Inflammatory macrophage treated with lipopolysaccharide for 1 hour (primary cell): Measurements from ENCODE around the gene PDLIM5.
"Not testable (repeated sequence)": the region's sequence is repeated elsewhere in the genome, so short reads cannot be mapped to it uniquely, and the experiment has no call there.

Experiments used
- DNase-seq, 2 donors: peaks; one replicate each; pipeline ENCODE4 v3.0.0-alpha.2; 2020 to 2022

PDLIM5 gene, protein sequence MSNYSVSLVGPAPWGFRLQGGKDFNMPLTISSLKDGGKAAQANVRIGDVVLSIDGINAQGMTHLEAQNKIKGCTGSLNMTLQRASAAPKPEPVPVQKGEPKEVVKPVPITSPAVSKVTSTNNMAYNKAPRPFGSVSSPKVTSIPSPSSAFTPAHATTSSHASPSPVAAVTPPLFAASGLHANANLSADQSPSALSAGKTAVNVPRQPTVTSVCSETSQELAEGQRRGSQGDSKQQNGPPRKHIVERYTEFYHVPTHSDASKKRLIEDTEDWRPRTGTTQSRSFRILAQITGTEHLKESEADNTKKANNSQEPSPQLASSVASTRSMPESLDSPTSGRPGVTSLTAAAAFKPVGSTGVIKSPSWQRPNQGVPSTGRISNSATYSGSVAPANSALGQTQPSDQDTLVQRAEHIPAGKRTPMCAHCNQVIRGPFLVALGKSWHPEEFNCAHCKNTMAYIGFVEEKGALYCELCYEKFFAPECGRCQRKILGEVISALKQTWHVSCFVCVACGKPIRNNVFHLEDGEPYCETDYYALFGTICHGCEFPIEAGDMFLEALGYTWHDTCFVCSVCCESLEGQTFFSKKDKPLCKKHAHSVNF

DNA sequence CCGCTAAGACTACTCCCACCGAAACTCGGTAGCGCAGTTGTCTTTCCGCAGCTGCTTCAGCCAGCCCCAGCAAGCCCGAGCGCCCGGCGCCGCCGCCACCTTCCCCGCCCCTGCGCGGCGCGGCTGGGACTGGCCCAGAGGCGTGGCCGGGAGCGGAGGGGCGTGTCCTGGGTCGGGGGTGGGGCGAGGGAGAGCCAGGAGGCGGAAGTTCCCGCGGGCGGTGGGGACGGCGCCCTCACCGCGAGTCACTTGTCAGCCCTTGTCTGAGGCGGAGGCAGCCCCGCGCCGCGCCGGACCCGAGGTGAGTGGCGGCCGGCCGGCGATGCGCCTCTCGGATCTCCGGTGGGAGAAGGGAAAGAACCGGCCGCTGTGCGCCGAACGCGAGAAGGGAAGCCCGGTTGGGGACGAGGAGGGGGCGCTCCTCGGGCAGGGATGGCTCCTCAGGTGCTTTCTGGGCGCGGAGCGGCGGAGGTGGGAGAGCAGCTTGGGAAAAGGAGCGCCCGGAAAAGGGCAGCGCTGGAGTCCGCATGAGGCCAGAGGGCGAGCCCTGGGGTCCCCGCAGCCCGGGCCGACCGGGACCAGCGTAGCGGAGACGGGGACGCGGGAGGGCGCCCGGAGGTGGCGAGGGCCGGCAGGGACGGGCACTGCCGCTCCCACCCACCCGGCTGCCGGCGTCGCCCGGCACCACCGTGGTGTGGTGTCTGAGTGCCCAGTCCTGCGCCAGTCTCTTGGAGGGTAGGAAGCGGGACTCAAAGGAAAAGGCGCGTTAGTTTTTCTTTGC lies at the start of gene PDLIM5:
TSS of gene PDLIM5 (plus strand) at position 248 of the 781 bp plus-strand sequence. CDS start 3,347 bp downstream, outside the sequence.
- peak; percentile 89 to 94 for DNase-seq

GRCh38 chr4:94402439-94402838 lies 49.3 kb upstream of the PDLIM5 start:
- DNase-seq = not testable (repeated sequence)

DNA sequence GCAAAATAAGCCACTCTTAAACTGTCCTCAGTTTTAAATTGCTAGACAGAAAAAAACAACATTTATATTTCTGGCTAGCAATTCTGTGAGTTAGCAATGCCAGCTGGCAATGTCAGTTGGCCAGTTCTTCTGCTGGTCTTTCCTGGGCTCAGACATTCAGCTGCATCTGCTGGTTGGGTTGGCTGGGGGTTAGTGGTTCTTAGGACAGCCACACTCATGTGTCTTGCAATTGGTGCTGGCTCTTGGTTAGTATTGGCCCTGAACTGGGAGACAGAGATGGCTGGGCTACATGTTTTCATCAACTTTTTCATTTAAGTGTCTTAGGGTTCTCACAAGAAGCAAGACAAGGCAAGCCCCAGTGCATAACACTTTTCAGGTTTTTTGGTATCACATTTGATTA lies 48.0 kb upstream of the PDLIM5 start:
- DNase-seq = no peak

DNA sequence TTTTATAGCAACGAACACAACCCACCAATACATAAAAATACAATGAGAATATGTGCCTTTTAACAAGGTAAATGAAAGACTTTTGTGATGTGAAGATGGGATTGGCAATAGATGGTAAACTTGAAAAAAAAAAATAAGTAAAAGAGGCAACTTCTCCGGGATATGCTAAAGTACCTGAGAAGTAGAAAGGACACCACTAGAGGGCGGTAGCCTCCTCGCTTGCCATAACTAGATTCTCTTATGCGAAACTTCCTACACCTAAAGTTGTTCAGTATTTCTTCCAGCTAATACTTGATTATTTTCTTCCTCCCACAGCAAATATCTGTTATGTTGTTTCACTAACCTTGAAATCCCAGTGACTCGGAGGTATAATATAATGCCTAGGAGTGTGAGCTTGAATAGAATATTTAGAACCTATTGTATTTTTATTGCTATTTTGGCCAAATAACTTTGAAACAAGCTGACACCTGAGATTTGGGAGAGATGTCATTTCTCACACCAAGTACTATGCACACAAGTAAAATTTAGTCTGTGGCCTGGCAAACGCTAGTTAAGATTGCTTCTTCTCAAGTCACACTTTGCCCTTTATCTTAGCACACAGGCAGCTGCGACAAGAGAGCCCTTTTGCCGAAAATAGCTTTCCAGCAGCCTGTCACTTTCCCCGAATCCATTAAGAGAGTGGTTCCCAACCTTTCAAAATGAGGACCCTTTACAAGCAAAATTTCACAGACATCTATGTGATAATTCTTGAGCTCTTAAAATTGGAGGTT lies 44.9 kb upstream of the PDLIM5 start:
- DNase-seq = peak; percentile 61 to 94

DNA sequence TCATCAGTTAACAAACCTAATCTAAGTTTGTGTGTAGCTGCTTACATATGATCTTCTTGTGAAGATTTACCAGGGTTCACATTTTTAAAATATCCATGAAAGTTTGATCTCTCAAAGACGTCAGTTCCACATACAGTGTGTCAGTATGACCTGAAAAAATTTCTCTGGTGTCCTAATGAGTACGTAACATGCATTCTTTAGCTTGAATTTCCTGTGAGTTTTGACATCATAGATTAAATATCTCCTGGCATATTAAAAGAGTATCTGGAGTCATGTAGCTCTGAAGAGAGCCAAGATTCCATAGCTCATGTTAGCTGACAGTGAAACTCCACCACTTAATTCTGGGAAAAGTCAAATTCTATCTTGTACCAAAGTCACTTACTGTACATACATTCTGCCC lies 43.9 kb upstream of the PDLIM5 start:
- DNase-seq = no peak

DNA sequence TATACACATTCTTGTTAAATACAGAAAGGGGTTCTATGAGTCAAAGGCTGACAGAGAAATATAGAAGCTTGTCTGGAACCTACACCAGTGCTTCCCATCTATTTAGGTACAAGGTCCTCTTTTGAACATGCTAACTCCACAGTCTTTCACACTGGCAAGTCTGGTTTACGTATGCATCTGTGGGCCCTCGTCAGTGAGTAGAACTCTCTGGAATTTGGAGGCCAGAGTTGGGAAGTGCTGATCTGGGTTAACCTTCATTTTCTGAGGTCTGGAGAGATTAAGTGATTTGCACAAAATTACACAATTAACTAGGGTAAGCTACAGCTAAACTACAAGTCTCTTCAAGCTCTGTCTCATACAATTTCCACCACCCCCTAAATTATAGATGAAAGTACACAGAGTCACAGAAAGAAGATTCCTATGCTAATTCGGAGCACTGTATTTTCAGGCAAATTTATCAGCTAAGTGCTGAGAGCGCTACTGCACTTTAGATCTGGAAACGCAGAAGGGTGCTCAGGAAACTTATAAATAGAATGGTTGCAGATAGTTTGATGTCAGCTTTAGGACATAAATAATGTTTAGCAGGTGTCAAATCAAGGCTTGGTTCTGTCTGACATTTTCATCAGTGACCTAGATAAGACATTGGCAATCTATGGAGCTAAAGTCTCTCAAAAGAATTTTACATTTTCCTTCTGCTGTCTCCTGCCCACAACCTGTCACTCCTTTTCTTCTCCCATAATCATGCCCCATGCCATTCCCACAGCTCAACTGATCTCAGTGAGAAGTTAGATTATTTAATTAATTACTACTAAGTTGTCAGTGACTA lies 43.0 kb upstream of the PDLIM5 start:
- DNase-seq = no peak

- DNase-seq = no peak
These were observed 42.4 kb upstream of the PDLIM5 start for GRCh38 chr4:94409375-94409679.

- no peak for DNase-seq
These were observed 41.8 kb upstream of the PDLIM5 start for GRCh38 chr4:94409962-94410361.

- DNase-seq = no peak
These were observed 41.0 kb upstream of the PDLIM5 start for GRCh38 chr4:94410678-94411206.

DNA sequence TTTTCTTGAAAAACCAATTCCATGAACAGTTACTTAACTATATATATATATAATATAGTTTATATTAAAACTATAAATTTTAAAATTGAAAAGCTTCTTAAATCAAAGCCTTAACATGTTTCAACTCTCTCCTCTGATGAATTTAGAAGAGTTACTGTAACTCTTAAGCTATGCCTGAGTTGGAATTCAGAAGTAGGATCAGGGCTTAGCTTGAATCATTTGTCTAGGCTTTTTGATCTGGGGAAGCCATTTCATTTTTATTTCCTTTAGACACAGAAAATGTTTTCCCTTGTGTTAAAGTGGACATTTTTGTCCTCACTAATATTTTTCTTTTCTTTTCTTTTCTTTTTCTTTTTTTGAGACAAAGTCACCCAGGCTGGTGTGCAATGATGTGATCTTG lies 40.4 kb upstream of the PDLIM5 start:
- no peak for DNase-seq

DNA sequence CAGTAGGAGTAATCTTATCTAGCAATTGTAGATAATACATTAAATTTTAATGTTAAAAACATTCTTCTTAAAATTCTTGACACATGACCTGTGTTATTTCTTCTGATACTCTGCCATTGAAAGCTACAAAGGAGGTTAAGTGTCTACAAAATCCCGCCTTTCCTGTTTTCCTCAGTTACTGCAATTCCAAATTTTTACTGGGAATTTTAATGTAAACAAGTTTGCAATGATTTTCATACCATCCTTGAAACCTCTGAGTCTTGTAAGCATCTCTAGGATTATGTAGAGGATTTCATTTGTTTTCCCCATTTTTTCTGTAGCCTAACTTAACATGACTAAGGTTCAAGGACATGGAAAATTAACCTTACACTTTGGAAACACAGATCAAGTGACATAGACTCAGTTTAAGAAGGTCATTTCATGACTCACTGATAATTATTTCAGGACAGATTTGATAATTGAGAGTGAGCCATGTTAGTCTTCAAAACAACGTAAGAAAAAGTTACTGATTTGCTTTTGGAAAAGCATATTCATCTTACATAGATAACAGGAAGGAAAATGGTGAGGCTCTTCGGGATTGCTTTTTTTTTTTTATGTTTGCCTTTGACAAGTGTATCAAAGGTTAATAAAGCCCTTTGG lies 39.6 kb upstream of the PDLIM5 start:
- DNase-seq = no peak

DNA sequence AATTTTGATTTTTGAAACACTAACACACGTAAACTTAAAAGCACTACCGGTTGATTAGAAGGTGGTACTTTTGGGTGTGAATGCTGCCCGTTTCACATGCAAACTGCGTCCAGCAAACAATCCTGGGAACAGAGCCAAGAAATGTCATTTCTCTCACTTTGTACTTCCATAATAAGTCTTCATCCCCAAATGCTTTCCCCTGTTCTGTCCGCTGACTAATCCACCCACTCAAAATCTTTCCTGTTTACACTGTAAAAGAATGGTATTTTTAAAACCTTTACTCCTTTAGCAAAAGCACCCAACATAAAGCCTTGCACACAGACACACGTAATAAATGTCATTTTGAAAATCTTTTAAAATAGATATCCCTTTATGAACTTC lies 39.1 kb upstream of the PDLIM5 start:
- peak; percentile 11 to 18 for DNase-seq

- DNase-seq = no peak
These were observed 38.5 kb upstream of the PDLIM5 start for GRCh38 chr4:94413085-94413840.

DNA sequence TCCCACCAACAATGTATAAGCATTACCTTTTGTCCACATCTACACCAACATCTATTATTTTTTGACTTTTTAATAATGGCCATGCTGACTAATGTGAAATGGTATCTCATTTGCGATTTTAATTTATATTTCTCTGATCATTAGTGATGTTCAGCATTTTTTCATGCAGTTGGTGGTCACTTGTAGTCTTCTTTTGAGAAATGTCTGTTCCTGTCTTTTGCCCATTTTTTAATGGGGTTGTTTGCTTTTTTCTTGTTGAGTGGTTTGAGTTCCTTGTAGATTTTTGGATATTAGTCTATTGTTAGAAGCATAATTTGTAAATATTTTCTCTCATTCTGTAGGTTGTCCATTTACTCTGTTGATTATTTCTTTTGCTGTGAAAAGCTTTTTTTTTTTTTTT lies 36.8 kb upstream of the PDLIM5 start:
- no peak for DNase-seq

GRCh38 chr4:94415448-94415847 lies 36.3 kb upstream of the PDLIM5 start:
- DNase-seq = no peak

DNA sequence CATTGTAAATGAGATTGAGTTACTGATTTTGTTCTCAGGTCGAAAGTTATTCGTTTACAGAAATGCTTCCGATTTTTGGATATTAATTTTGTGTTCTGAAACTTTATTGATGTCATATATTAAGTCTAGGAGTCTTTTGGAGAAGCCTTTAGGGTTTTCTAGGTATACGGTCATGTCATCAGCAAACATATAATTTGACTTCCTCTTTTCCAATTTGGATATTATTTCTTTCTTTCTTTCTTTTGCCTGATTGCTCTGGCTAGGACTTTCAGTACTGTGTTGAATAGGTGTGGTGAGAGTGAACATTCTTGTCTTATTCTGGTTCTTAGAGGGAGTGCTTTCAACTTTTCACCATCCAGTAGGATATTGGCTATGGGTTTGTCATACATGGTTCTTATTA lies 35.4 kb upstream of the PDLIM5 start:
- DNase-seq = no peak

- DNase-seq = no peak
These were observed 34.8 kb upstream of the PDLIM5 start for GRCh38 chr4:94416981-94417380.

DNA sequence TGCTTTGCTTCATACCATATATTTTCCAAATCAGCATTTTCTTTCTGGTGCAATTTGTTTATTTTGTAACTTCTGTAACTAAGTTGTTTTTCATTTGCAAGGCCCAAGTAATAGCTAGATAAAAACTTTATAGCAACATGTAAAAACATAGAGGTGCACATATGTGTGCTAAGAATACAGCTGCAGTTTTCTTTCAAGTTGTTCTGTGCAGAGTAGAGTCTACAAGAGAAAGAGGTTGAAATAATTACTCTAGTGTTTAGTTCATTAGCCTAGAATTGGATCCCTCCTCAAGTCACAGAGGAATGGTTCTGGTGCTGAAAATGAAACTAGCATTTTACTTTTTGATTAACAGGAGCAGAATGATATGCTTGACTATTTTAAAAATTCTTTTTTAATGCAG lies 32.2 kb upstream of the PDLIM5 start:
- no peak for DNase-seq

- DNase-seq = no peak
These were observed 31.8 kb upstream of the PDLIM5 start for GRCh38 chr4:94419956-94420355.

GRCh38 chr4:94420356-94420755 lies 31.4 kb upstream of the PDLIM5 start:
- DNase-seq = no peak

DNA sequence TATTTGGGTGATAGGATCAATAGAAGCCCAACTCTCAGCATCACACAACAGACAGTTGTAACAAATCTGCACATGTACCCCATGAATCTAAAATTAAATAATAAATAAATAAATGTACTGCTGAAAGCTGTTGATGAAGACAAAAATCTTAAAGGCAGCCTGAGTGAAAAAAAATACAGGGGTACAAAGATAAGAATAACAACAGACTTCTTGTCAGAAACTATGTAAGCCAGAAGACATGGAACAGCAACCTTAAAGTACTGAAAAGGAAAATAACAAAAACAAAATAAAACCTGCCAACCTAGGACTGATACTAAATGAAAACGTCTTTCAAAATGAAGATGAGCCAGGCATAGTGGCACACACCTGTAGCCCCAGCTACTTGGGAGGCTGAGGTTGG lies 25.0 kb upstream of the PDLIM5 start:
- no peak for DNase-seq
